T-helper 2 cell treated with Interferon-gamma antibody and Interleukin-4, amounts not matched to agents 100 ng/mL and 5 ng/mL, for 36 hours (primary cell): ENCODE results near the gene NEGR1. TPM values are rescaled to one million over a fixed set of nuclear protein-coding genes. Genes with fewer than 3 reads are reported as not detected.

Source experiments
- intact Hi-C: fragments of 100-400 bp; cut with micrococcal nuclease; formaldehyde crosslinking; loops from one replicate; pipeline ENCODE4 v1.15.1; 2023
- total RNA-seq: library from RNA; stranded (reverse); gene quantifications from 2 replicates; pipeline ENCODE4 v1.2.3, GENCODE V29; 2022

NEGR1 gene
- total RNA-seq, 1 donor from 2014 or later = not detected

DNA sequence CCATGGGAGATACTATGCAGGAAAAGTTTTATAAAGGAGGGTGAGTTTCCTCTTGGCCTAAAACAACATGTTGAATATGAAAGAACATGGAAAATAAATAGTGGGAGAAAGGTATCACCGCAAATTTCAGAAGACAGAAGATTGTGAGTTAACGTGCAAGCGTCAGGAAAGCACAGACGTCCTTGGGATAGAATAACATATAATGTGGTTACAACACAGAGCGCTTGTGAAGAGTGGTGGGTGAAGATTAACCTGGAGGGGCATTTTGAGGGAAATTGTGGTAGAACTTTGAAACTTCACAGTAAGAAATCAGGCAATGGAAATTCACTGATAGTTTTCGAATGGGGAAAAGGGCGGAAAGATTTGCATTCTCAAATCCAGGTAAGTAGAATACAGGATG is 47.3 kb downstream of the NEGR1 start:
- intact Hi-C loops = no loop called here

DNA sequence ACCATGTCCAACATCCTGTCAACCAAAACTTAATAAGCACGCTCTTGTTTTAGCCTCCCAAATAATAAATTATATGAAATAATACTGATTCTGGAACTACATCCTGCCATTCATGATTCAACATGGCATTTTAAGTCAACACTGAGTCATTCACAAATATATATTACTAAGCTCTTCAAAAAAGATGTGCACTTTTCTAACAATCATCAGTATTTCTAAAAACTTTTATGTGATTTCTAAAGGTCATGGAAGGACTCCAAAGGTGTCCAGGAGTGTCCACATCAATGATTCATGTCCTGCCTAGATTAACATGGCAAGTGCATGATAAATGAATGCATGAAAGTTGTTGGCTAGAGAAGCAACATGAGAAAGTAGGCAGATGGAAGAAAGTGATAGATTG is 51.6 kb downstream of the NEGR1 start:
- intact Hi-C loops = no loop called here

GRCh38 chr1:72229893-72230292 is 52.4 kb downstream of the NEGR1 start:
- intact Hi-C loops = no loop called here

DNA sequence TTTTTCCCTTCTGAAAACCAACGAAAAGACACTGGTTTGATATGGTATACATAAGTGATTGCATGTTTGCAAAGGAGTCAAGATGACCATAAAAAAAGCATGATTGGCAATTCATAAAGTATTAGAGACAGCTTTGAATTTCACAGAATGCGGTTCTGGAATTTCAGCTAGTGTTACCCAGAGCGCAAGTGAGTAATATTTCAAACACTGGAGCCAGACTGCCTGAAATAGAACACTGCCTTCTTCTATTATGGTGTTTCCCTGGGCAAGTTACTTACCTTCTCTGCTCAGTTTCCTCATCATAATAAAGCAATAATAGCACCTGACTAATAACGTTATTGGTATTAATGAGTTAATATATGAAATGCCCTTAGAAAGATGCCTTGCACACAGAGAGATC is 54.7 kb downstream of the NEGR1 start:
- intact Hi-C loops = no loop called here

- intact Hi-C loops = no loop called here
Measured at GRCh38 chr1:72224506-72224905, 57.8 kb downstream of the NEGR1 start.

- intact Hi-C loops = no loop called here
Measured at GRCh38 chr1:72221811-72222210, 60.5 kb downstream of the NEGR1 start.

- intact Hi-C loops = no loop called here
Measured at GRCh38 chr1:72218141-72218739, 64.1 kb downstream of the NEGR1 start.

DNA sequence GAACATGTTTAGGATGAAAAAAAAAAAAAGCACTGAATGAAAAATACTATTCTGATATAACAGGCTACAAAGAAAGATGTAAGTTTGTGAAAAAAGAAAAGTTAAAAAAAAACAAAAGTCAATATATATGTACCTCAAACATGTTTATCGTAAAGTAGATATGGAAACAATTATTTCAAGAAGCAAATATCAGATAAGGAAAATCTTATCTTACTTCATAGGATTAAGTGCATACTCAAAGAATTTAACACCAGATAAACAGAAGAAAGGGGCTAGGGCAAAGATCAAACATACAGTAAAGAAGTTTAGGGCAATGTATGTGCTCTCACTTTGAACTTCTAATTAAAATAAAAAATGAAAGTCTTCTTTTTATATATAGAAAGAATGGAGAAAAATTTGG is 75.3 kb downstream of the NEGR1 start:
- intact Hi-C loops = no loop called here

DNA sequence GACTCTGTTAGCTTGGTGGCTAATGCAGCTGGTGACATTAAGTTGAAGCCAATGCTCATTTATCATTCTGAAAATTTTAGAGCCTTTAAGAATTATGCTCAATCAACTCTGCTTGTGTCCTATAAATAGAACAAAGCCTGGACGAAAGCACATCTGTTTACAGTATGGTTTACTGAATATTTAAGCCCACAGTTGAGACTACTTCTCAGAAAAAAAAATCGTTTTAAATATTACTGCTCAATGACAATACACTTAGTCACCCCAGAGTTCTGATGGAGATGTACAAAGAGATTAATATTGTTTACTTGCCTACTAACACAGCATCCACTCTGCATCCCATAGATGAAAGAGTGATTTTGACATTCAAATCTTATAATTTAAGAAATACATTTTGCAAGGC is 79.6 kb downstream of the NEGR1 start:
- intact Hi-C loops = no loop called here

DNA sequence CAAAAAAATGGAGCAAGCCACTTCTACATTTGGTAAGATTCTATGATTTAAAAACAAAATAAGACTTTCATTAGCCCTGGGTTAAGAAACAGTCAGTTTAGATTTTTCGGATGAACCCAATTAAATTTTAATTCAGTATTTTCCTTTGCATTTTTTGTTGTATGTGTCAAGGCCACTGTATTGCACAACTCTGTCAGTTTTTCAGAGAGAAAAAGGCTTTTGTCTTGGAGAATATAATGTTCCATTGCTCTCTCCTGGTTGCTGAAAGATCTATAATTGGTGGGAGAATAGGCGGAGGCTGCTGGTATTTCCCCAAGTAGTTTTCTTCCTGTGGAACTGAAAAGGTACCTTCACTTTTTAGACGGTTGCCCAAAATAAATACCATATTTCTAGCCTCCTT is 84.6 kb downstream of the NEGR1 start:
- intact Hi-C loops = no loop called here

GRCh38 chr1:72186733-72187307 is 95.5 kb downstream of the NEGR1 start:
- intact Hi-C loops = no loop called here

GRCh38 chr1:72184099-72184701 is 98.1 kb downstream of the NEGR1 start:
- intact Hi-C loops = no loop called here

DNA sequence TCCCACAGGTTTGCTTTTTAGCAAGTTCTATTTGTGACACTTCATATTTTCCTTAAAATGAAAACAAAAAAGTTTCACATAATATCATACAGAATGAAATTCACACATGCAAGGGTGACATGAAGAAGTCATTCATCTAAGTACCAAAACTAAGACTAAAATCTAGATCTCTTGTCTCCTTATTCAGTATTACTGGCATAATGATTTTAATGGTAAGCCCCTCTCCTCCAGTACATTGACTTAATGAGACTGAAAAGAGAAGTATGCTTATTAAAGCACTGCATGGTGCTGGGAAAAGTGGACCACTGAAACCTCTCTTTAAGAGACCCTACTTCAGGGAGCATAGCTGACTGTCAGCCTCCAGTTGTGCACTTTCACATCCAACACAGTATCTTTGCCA is 99.5 kb downstream of the NEGR1 start:
- intact Hi-C loops = no loop called here

GRCh38 chr1:72178266-72178665 is 104.1 kb downstream of the NEGR1 start:
- intact Hi-C loops = no loop called here

GRCh38 chr1:72177711-72178110 is 104.6 kb downstream of the NEGR1 start:
- intact Hi-C loops = no loop called here

GRCh38 chr1:72170246-72170645 is 112.1 kb downstream of the NEGR1 start:
- intact Hi-C loops = no loop called here

- intact Hi-C loops = no loop called here
Measured at GRCh38 chr1:72166426-72166825, 115.9 kb downstream of the NEGR1 start.

- intact Hi-C loops = no loop called here
Measured at GRCh38 chr1:72150508-72150907, 131.8 kb downstream of the NEGR1 start.

GRCh38 chr1:72141875-72142274 is 140.5 kb downstream of the NEGR1 start:
- intact Hi-C loops = no loop called here

DNA sequence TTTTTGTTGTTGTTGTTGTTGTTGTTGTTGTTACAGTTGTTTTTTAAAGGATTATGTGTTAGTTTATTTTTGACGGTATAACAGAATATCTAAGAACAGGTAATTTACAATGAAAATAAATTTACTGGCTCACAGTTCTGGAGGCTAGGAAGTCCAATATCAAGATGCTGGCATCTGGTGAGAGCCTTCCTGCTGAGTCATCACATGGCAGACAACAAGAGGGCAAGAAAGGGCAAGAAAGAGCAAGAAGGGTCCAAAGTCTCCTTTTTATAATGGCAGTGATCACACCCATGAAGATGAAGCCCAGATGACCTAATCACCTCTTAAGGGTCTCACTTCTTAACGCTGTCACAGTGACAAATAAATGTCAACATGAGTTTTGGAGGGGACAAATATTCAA is 142.1 kb downstream of the NEGR1 start:
- intact Hi-C loops = no loop called here

- intact Hi-C loops = no loop called here
Measured at GRCh38 chr1:72137656-72138055, 144.7 kb downstream of the NEGR1 start.

- intact Hi-C loops = no loop called here
Measured at GRCh38 chr1:72129869-72130268, 152.5 kb downstream of the NEGR1 start.
